Thyroid gland (tissue), 4 donors: ENCODE results near the gene RAPGEF3.

ENCODE experiments used
- POLR2A ChIP-seq, 2 donors: fragments of 450-650 bp; IDR thresholded peaks; one replicate each; pipeline ENCODE4 v1.6.1; 2017; ENCODE audit warnings: antibody characterized with exemption in 2 of 2, mild to moderate bottlenecking in 2 of 2, moderate library complexity in 1 of 2
- TF ChIP-seq, protein P1 (sequence below), 6 experiments: fragments of 200-600 bp in 3 of 6; fragments of 450-650 bp in 3 of 6; sonication (generic) in 3 of 6; IDR thresholded peaks; one replicate each; pipeline ENCODE4 v1.5.1; 2016 to 2019; ENCODE audit warnings: antibody characterized with exemption in 6 of 6, mild to moderate bottlenecking in 2 of 6, inconsistent platforms in 1 of 6, moderate library complexity in 1 of 6

DNA sequence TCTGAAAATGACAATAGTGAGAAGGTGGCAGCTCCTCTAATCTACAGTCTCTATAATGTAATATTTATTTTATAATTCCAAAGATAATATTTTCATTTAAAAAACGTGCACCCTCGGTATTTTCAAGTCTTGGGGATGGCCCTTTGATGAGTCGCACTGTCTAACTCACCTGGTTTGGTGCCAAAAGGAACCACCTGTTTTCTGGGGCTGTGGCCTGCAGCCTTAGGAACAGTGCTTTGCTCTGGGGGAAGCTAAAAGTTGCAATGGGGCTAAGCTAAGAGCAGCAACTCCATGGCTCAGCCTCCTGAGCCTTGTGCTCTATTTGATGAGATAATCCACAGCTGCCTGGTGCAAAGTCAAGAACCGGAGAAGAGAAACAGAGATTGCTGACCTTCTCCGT, 27.0 kb downstream of the RAPGEF3 start:
- TF ChIP-seq, protein P1, sequence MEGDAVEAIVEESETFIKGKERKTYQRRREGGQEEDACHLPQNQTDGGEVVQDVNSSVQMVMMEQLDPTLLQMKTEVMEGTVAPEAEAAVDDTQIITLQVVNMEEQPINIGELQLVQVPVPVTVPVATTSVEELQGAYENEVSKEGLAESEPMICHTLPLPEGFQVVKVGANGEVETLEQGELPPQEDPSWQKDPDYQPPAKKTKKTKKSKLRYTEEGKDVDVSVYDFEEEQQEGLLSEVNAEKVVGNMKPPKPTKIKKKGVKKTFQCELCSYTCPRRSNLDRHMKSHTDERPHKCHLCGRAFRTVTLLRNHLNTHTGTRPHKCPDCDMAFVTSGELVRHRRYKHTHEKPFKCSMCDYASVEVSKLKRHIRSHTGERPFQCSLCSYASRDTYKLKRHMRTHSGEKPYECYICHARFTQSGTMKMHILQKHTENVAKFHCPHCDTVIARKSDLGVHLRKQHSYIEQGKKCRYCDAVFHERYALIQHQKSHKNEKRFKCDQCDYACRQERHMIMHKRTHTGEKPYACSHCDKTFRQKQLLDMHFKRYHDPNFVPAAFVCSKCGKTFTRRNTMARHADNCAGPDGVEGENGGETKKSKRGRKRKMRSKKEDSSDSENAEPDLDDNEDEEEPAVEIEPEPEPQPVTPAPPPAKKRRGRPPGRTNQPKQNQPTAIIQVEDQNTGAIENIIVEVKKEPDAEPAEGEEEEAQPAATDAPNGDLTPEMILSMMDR (IDR thresholded peaks at IDR 0.05): no peak
- TF ChIP-seq POLR2A (IDR thresholded peaks at IDR 0.05): no peak
